ENCODE results near the gene USF1. TPM values are rescaled to one million over a fixed set of nuclear protein-coding genes. Genes with fewer than 3 reads are reported as not detected.

The USF1 gene
- total and polyA plus RNA-seq, 9 of the 15 experiments (the other 6 are each of a cell fraction or from before 2014, with no cell fraction given), result 7.4 to 60.2 (median 54.2) TPM

- peaks cover 55% of the 10 kb centered on the region for H3K36me3 ChIP-seq (ENCODE audit: control insufficient read depth, insufficient read depth, low read length)
- ATAC-seq, result no peak
- intact Hi-C loops (cut with micrococcal nuclease) (no loop called here), in situ Hi-C loops (cut with MboI) (no loop called here)
- ChIA-PET POLR2A (interaction anchor here (0.5 kb wide), 1 partner anchor 10 kb away, joined by 3 read pairs; no protein-coding TSS in a partner anchor), CTCF (ENCODE audit: low intra/inter-chr PET ratio) (no interaction called here)
- H3K4me3 ChIP-seq, result no peak overlapping the region
- no peaks in the 10 kb centered on the region for H3K9me3 ChIP-seq (replicated peaks; ENCODE audit: control insufficient read depth, insufficient read depth, low read depth, low read length)
- H3K27me3 ChIP-seq (ENCODE audit: control insufficient read depth in 2 of 2, insufficient read depth in 2 of 2, low read length in 2 of 2), result no peaks in the 10 kb centered on the region
- no peaks in the 10 kb centered on the region for H3K9me1 ChIP-seq (ENCODE audit: control insufficient read depth, insufficient read depth, low read length)
- no peak overlapping the region for H3K9ac ChIP-seq (ENCODE audit: insufficient read depth in 1 of 2, low read depth in 2 of 2, low read length in 2 of 2)
- H3K4me1 ChIP-seq (replicated peaks in 1 of 2; ENCODE audit: control insufficient read depth in 2 of 2, insufficient read depth in 2 of 2, low read length in 2 of 2), result peaks cover 13 to 15% of the 10 kb centered on the region in 2 experiments; a peak in 3 of 5 replicates
- peak; percentile 56 for FAIRE-seq
- H4K20me1 ChIP-seq (replicated peaks; ENCODE audit: control insufficient read depth, insufficient read depth, low read length), result no peaks in the 10 kb centered on the region
- H2AFZ ChIP-seq (ENCODE audit: low read depth, low read length), result no peak overlapping the region
- peaks cover 25% of the 10 kb centered on the region for H3K79me2 ChIP-seq (ENCODE audit: control insufficient read depth, insufficient read depth, low read length)
- no peak overlapping the region; the same call in 2 of the 3 replicates for H3K27ac ChIP-seq (ENCODE audit: extremely low read depth, low read depth, low read length)
- BruUV-seq (replicated peaks), result no TSS peak
- H3K4me2 ChIP-seq (ENCODE audit: insufficient read depth, low read length), result no peak overlapping the region
- WGBS (ENCODE audit: insufficient coverage, low coverage, missing lambda C conversion rate), result 63% methylated on average over 5 of the region's 5 CpGs
- no peak for DNase-seq (ENCODE audit: extremely low read depth in 1 of 4, low spot score in 3 of 4)
- TF ChIP-seq CEBPG (CRISPR knock-in tag; IDR thresholded peaks at IDR 0.05), result peak; percentile 73
- 0 out of 4 replicates have a peak, but pooled peaks have one; percentile 10 to 35 for TF ChIP-seq CEBPG (tag; conservative IDR thresholded peaks at IDR 0.05 in 1 of 2, IDR thresholded peaks at IDR 0.05 in 1 of 2)
- TF ChIP-seq ASH1L (IDR thresholded peaks at IDR 0.05; ENCODE audit: borderline replicate concordance, low read depth, partially characterized antibody), result no peak
- TF ChIP-seq MITF (IDR thresholded peaks at IDR 0.05), result no peak
- TF ChIP-seq ZC3H4 (CRISPR knock-in tag; IDR thresholded peaks at IDR 0.05; ENCODE audit: borderline replicate concordance), result no peak
- no peak for TF ChIP-seq HDAC2 (IDR thresholded peaks at IDR 0.05)
- no peak for TF ChIP-seq ARHGAP35 (IDR thresholded peaks at IDR 0.05; ENCODE audit: partially characterized antibody)
- no peak for TF ChIP-seq PPARD (CRISPR knock-in tag; IDR thresholded peaks at IDR 0.05)
- TF ChIP-seq MIER1 (IDR thresholded peaks at IDR 0.05; ENCODE audit: low read depth), result no peak
- TF ChIP-seq ATF3 (IDR thresholded peaks at IDR 0.05), result peak; percentile 44; the same call in 1 of the 2 replicates
- no peak for TF ChIP-seq ATF3 (CRISPR knock-in tag; conservative IDR thresholded peaks at IDR 0.05)
- no peak for TF ChIP-seq ZNF318 (IDR thresholded peaks at IDR 0.05; ENCODE audit: borderline replicate concordance in 1 of 2, low read depth in 1 of 2)
- peak; percentile 59 for TF ChIP-seq NFIC (IDR thresholded peaks at IDR 0.05)
These were observed 44.3 kb downstream of the USF1 start for GRCh38 chr1:161001525-161001924.
